ENCODE results near the gene C1QBP.

C1QBP gene, protein sequence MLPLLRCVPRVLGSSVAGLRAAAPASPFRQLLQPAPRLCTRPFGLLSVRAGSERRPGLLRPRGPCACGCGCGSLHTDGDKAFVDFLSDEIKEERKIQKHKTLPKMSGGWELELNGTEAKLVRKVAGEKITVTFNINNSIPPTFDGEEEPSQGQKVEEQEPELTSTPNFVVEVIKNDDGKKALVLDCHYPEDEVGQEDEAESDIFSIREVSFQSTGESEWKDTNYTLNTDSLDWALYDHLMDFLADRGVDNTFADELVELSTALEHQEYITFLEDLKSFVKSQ

DNA sequence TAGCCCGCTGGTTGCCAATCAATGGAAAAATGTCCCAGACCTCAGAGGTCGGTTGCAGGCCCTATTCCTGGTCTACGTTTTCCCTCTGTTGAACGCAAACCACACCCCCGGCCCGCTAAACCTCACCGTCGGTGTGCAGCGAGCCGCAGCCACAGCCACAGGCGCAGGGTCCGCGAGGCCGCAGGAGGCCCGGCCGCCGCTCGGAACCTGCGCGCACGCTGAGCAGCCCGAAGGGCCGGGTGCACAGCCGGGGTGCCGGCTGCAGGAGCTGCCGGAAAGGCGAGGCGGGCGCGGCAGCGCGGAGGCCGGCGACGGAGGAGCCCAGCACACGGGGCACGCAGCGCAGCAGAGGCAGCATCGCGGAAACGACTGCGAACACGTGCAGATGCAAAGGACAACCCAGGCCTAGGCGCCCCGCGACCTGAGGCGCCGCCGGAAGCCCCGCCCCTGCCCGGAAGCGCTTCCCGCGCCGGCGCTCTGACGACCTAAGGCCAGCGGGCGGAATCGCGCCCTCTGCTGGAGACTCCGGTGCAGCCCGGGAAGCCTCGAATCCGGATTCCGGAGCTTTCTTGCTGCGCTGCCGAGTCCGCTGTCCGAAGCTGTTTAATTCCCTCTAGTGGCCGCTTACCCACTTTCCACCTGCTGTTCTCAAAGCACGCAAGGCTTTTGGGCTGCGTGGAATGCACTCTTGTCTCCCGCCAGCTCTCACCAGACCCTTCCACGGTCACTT, at the start of gene C1QBP:
Gene C1QBP (minus strand): TSS at position 440 of the 730 bp plus-strand sequence. CDS start 82 bp downstream, at position 358.
- TF ChIP-seq, protein P1, sequence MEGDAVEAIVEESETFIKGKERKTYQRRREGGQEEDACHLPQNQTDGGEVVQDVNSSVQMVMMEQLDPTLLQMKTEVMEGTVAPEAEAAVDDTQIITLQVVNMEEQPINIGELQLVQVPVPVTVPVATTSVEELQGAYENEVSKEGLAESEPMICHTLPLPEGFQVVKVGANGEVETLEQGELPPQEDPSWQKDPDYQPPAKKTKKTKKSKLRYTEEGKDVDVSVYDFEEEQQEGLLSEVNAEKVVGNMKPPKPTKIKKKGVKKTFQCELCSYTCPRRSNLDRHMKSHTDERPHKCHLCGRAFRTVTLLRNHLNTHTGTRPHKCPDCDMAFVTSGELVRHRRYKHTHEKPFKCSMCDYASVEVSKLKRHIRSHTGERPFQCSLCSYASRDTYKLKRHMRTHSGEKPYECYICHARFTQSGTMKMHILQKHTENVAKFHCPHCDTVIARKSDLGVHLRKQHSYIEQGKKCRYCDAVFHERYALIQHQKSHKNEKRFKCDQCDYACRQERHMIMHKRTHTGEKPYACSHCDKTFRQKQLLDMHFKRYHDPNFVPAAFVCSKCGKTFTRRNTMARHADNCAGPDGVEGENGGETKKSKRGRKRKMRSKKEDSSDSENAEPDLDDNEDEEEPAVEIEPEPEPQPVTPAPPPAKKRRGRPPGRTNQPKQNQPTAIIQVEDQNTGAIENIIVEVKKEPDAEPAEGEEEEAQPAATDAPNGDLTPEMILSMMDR (conservative IDR thresholded peaks at IDR 0.05) = peak; percentile 96
- H3K27ac ChIP-seq = peak within 1 kb of the TSS; percentile 80

DNA sequence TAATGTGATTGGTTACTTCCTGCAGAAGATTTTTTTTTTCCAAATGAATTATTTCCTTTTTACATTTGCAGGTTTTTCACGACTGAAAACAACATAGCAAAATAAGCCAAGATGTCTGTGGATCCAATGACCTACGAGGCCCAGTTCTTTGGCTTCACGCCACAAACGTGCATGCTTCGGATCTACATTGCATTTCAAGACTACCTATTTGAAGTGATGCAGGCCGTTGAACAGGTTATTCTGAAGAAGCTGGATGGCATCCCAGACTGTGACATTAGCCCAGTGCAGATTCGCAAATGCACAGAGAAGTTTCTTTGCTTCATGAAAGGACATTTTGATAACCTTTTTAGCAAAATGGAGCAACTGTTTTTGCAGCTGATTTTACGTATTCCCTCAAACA, 49.8 kb upstream of the C1QBP start:
- TF ChIP-seq, protein P1 (conservative IDR thresholded peaks at IDR 0.05) = no peak
- no peak overlapping the region for H3K27ac ChIP-seq

DNA sequence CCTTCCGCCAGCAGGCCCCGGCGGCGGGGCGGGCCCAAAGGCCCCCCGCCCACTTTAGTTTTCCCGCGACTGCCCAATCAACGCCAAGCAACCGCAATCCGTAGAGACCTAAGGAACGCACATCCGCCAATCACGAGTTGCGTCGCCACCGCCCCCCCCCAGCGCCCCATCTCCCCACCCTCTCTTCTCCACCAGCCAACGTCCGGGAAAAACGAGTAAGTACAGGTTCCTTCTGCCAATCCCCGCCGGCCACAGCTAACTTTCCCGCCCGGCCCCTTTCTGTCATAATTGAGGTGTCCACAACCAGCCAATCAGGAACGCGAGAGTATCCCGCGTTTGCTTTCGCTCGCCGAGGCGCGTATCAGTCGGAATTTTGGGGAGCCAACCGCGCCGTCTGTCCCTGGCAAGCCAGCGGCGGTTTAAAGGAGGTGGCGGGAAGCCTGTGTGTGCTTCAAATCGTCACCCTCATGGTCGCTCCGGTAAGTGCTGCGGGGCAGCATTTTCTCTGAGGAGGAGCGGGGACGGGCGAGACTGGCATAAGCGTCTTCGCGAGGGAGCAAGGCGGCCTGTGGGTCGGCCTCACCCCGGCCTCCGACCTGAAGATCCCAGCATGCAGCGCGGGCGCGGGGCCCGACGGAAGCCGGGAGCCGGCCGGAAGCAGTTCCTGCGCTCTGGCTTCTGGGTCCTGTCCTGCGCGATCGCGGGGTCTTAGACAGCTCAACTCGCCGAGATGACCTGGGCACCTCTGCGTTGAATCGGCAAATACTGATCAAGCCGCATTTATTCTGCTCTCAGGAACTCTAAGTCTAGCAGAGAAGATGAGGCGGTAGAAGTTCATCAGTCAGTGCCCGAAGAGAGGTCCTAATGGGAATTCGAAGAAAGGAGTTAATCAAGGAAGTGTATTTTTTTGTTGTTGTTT, 47.5 kb upstream of the C1QBP start, which contains the start of gene MIS12:
Gene MIS12 (plus strand): TSS at position 361 of the 919 bp plus-strand sequence. CDS start 2,297 bp downstream, outside the sequence.
- H3K27ac ChIP-seq = peak within 1 kb of the TSS; percentile 89
- TF ChIP-seq, protein P1 (conservative IDR thresholded peaks at IDR 0.05) = no peak

DNA sequence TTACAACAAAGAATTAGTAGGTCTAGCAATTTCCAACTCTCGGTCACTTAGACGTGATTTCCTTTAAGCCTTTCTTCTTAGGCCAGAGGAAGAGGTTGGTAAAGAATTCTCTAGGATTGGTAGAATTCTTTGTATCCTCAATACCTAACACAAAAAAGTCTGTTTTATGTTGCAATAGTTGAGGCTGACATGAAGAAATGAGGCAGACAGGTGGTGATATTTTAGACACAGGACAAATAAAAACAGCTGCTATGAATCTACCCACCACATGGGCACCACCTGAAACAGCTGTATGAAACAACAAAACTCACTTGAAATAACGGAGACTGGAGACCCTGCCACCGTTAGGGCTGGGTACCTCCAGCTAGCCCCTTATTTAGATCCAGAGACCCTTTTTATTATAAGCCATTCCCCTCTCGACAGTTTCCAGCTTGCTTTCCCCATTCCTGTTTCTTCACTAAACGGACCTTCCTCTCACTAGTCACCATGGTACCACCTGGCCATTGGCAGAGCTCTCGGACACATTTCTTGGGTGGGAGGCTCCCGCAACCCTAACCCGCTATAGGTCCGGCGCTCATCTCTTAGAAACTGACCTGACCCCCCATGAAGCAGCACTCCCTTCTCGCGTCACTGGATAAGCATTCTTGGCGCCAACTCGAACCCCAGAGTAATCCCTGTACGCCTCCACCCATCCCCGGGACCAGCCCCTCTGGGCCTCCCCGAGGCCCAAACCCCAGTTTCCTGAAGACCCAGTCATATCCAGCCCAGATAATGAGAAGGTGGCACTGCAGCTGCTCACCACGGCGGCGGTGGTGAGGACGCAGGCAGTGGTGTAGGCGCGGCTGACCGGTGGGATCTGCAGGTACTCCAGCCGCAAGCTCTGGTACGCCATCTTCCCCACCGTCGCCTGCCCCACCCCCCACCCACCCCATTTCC, 46.6 kb upstream of the C1QBP start, which contains the start of gene DERL2:
Gene DERL2 (minus strand): TSS at position 909 of the 936 bp plus-strand sequence. CDS start 17 bp downstream, at position 892.
- peak within 1 kb of the TSS; percentile 89 for H3K27ac ChIP-seq
- TF ChIP-seq, protein P1 (conservative IDR thresholded peaks at IDR 0.05) = no peak

DNA sequence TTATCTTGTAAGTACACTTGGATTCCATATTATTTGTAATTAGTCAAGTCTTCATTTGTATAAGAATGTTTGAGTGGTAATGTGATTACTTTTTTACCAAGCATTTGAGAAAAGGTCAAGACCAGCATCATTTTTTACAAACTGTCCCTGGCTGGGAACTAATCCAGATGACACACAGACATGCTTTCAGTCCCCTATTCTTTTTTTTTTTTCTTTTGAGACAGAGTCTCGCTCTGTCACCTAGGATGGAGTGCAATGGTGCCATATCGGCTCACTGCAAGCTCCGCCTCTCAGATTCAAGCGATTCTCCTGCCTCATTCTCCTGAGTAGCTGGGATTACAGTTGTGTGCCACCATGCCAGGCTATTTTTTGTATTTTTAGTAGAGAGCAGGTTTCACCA, 42.5 kb upstream of the C1QBP start:
- TF ChIP-seq, protein P1 (conservative IDR thresholded peaks at IDR 0.05) = no peak
- H3K27ac ChIP-seq = no peak overlapping the region

DNA sequence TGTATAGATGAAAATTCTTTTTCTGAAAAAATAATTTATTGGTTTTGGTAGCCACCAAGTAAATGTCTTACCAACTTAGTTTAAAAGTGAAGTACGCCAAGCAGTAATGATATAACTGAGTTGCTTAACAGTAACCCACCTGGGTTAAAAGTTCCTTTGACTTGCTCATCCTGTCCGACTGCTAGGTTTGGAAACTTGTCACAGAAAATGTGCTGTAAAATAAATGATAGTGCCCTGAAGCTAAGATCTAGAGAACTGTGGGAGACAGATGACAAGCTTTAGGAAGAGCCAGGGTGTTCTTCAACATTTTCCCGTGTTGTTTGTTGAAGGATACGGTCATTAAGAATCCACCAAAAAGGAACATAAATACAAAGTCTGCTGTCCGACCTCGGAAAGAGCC, 42.0 kb upstream of the C1QBP start:
- H3K27ac ChIP-seq = no peak overlapping the region
- TF ChIP-seq, protein P1 (conservative IDR thresholded peaks at IDR 0.05) = no peak

Data from VCaP (cell line).